A673 (cell line): Measurements from ENCODE around the gene ENOX1.

Source experiments
- EZH2 ChIP-seq: fragments of 200-600 bp; sonication (generic); IDR thresholded peaks from 2 replicates; pipeline ENCODE4 v1.6.1; 2017; ENCODE audit warnings: borderline replicate concordance, low read depth, mild to moderate bottlenecking, mixed read lengths, antibody characterized with exemption, low read length; ENCODE audit not compliant: poor library complexity, severe bottlenecking
- TF ChIP-seq, protein P1 (sequence below): fragments of 300-800, 200-600 bp; sonication (generic); conservative IDR thresholded peaks from 2 replicates; pipeline ENCODE4 v1.5.1; 2017; ENCODE audit warnings: low read depth, mild to moderate bottlenecking, antibody characterized with exemption, low read length, moderate library complexity, mixed read lengths

DNA sequence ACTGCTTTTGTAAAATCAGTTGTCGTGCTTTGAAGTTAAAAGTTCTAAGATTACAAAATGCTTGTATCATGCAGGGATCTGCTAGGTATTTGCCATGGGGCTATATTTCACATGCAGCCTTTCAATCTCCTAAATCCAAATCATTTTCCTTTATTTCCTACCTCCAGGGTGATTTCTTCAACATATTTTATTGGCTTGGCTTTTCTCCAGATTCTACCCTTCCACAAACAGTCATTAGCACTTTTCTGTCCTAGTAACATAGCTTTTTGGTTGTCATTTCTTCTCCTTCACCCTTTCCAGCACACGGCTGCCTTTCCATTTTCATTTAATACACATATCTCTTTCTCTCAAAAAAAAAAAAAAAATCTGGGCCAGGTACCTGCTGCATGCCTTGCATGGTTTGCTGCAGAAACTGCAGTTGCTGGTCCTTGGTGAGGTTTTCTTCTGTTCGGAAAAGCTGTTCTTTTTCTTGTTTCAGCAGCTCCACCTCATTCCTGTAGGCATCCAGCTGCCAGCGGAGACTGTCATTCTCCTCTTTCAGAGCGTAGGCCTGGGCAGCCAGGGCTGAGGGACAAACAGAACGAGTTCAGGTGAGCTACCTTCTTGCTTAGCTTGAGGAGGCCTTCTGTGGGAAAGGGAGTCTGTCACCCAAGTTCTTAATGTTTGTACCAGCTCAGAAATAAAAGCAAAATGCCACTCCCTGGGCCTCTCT lies 488.6 kb downstream of the ENOX1 start:
- no peak for TF ChIP-seq EZH2
- TF ChIP-seq, protein P1, sequence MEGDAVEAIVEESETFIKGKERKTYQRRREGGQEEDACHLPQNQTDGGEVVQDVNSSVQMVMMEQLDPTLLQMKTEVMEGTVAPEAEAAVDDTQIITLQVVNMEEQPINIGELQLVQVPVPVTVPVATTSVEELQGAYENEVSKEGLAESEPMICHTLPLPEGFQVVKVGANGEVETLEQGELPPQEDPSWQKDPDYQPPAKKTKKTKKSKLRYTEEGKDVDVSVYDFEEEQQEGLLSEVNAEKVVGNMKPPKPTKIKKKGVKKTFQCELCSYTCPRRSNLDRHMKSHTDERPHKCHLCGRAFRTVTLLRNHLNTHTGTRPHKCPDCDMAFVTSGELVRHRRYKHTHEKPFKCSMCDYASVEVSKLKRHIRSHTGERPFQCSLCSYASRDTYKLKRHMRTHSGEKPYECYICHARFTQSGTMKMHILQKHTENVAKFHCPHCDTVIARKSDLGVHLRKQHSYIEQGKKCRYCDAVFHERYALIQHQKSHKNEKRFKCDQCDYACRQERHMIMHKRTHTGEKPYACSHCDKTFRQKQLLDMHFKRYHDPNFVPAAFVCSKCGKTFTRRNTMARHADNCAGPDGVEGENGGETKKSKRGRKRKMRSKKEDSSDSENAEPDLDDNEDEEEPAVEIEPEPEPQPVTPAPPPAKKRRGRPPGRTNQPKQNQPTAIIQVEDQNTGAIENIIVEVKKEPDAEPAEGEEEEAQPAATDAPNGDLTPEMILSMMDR = no peak
